Ascending aorta (tissue), 2 donors: Measurements from ENCODE around the gene JAZF1. TPM values are rescaled to one million over a fixed set of nuclear protein-coding genes. Genes with fewer than 3 reads are reported as not detected.

Experiments used
- DNase-seq, 2 donors: peaks; one replicate each; pipeline ENCODE4 v3.0.0-alpha.2; 2019; ENCODE audit warnings: low spot score in 2 of 2
- H3K27ac ChIP-seq, 2 donors: fragments of 200-600 bp; sonication (generic); one replicate each; pipeline ENCODE4 v1.5.1; 2016 to 2017; ENCODE audit warnings: mild to moderate bottlenecking in 1 of 2
- H3K27me3 ChIP-seq: fragments of 200-600 bp; sonication (generic); one replicate; pipeline ENCODE4 v1.5.1; 2017
- H3K36me3 ChIP-seq, 2 donors: fragments of 200-600 bp; sonication (generic); one replicate each; pipeline ENCODE4 v1.5.1; 2016
- H3K4me1 ChIP-seq, 2 donors: fragments of 200-600 bp; sonication (generic); one replicate each; pipeline ENCODE4 v1.5.1; 2016 to 2017; ENCODE audit warnings: mild to moderate bottlenecking in 1 of 2
- H3K4me3 ChIP-seq, 2 donors: fragments of 200-600 bp; sonication (generic); one replicate each; pipeline ENCODE4 v1.5.1; 2016 to 2017; ENCODE audit warnings: mild to moderate bottlenecking in 1 of 2
- H3K9me3 ChIP-seq, 2 donors: fragments of 200-600 bp; sonication (generic); one replicate each; pipeline ENCODE4 v1.5.1; 2016
- CTCF ChIP-seq, 3 experiments: fragments of 200-600 bp in 2 of 3; fragments of 450-650 bp in 1 of 3; sonication (generic) in 2 of 3; IDR thresholded peaks; one replicate each; pipeline ENCODE4 v1.5.1; 2016 to 2019; ENCODE audit warnings: antibody characterized with exemption in 3 of 3, mild to moderate bottlenecking in 1 of 3, moderate library complexity in 1 of 3
- intact Hi-C: fragments of 100-400 bp; cut with DNase I; formaldehyde crosslinking; loops from one replicate; pipeline ENCODE4 v1.15.1; 2023
- total RNA-seq: library from RNA; depleted of rRNA; stranded (reverse); fragments of >200 nt; gene quantifications from one replicate; pipeline ENCODE4 v1.1.0, GENCODE V29; 2016

JAZF1 gene
- total RNA-seq, 1 donor from 2014 or later, result 37.7 TPM

- Histone ChIP-seq H3K27ac (peak overlapping the region; percentile 25 to 28), H3K4me3 (peak overlapping the region; percentile 26 to 35), H3K36me3 (no peaks in the 10 kb centered on the region), H3K27me3 (no peaks in the 10 kb centered on the region), H3K4me1 (peaks cover 0 to 8% of the 10 kb centered on the region in 2 donors), H3K9me3 (no peaks in the 10 kb centered on the region)
- intact Hi-C loops, result no loop called here
- no peak for TF ChIP-seq CTCF (IDR thresholded peaks at IDR 0.05)
- no peak for DNase-seq
Observed at GRCh38 chr7:27901028-27901760, 279.4 kb downstream of the JAZF1 start.

DNA sequence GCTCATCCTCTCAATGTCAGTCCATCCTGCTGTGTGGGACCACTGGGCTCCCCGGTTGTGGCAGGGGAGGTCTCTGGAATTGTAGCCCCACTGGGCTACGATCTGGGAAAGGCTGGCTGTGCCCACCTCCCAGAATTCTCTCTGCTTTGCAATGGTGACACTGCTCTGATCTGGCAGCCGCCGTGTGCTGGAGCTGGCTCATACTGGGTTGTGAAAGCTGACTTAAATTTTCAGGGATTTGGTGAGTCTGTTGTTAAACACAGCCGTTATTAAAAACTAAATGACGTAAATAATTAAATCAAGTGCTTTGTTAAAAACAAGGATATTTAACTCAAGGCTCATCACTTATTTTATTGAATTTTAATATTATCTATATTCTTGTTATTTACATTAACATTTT is 280.6 kb downstream of the JAZF1 start:
- no peak overlapping the region for H3K4me3 ChIP-seq
- no peak for DNase-seq
- H3K27ac ChIP-seq, result no peak overlapping the region
- peaks cover 0 to 8% of the 10 kb centered on the region in 2 donors for H3K4me1 ChIP-seq
- intact Hi-C loops, result no loop called here
- no peaks in the 10 kb centered on the region for H3K9me3 ChIP-seq
- TF ChIP-seq CTCF (IDR thresholded peaks at IDR 0.05), result no peak
- no peaks in the 10 kb centered on the region for H3K27me3 ChIP-seq
- no peaks in the 10 kb centered on the region for H3K36me3 ChIP-seq

- no peaks in the 10 kb centered on the region for H3K9me3 ChIP-seq
- H3K27me3 ChIP-seq, result no peaks in the 10 kb centered on the region
- no peak overlapping the region for H3K27ac ChIP-seq
- intact Hi-C loops, result no loop called here
- TF ChIP-seq CTCF (IDR thresholded peaks at IDR 0.05), result no peak
- H3K36me3 ChIP-seq, result no peaks in the 10 kb centered on the region
- H3K4me1 ChIP-seq, result peaks cover 0 to 8% of the 10 kb centered on the region in 2 donors
- no peak for DNase-seq
- no peak overlapping the region for H3K4me3 ChIP-seq
Observed at GRCh38 chr7:27899601-27900000, 281.0 kb downstream of the JAZF1 start.

DNA sequence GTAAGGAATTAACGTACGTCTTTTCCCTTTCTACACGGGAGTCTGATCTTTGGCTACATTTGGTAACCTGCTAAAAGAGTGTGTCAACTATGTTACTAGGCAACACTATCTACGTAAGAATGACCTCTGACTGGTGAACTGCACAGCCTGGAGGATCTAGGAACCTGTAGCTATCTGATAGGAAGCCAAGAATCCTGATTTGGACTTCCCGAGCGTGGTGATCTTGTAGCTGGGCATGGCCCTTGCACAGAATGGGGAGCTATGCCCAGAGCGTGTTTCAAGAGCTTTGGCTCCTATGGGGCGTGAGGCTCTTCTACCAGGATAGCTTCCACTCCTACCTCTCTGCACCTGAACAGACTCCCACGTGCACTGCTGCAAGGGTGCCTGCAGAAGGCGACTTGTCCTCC is 283.2 kb downstream of the JAZF1 start:
- intact Hi-C loops, result no loop called here
- H3K4me1 ChIP-seq, result peaks cover 0 to 8% of the 10 kb centered on the region in 2 donors
- H3K27ac ChIP-seq, result no peak overlapping the region
- H3K36me3 ChIP-seq, result peaks cover 0 to 12% of the 10 kb centered on the region in 2 donors
- no peak overlapping the region for H3K4me3 ChIP-seq
- H3K27me3 ChIP-seq, result no peaks in the 10 kb centered on the region
- DNase-seq, result no peak
- no peak for TF ChIP-seq CTCF (IDR thresholded peaks at IDR 0.05)
- no peaks in the 10 kb centered on the region for H3K9me3 ChIP-seq

- Histone ChIP-seq H3K36me3 (peaks cover 0 to 12% of the 10 kb centered on the region in 2 donors), H3K4me1 (peaks cover 0 to 8% of the 10 kb centered on the region in 2 donors)
Observed at GRCh38 chr7:27897001-27897400, 283.6 kb downstream of the JAZF1 start.

More at GRCh38 chr7:27897001-27897400, 283.6 kb downstream of the JAZF1 start:
- no peak overlapping the region for H3K4me3 ChIP-seq
- H3K27me3 ChIP-seq, result no peaks in the 10 kb centered on the region
- DNase-seq, result no peak
- no peaks in the 10 kb centered on the region for H3K9me3 ChIP-seq
- TF ChIP-seq CTCF (IDR thresholded peaks at IDR 0.05), result no peak
- intact Hi-C loops, result no loop called here
- H3K27ac ChIP-seq, result no peak overlapping the region
